GM18499 (cell line): Measurements from ENCODE around the gene BOK.

ENCODE experiments used
- ATAC-seq: cut with Tn5 transposase; IDR thresholded peaks from one replicate; pipeline ENCODE4 v1.9.1; 2021; ENCODE audit warnings: moderate number of reproducible peaks; ENCODE audit not compliant: insufficient read depth, unreplicated experiment

The BOK gene

DNA sequence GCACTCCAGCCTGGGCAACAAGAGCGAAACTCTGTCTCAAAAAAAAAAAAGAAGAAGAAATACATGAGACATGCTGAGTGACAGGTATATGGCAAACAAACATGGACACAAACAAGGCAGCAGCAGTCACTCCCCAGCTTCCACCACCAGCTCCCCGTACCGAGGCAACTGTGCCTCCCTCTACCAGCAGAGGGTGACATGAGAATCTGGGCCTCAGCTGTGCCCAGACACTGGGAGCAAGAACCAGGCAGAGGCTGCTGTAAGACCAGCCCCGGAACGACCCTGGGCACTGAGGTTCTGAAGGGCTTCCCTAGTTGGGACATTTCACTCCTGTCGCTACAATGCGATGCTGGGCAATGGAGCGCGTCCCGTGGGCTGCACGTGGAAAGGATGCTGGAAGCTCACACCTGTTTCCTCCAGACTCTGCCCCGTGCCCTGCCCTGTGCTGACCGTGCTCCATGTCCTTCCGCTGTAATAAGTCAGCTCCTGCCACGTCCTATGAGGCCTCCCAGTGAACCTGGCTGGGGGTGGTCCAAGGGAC lies 37.1 kb downstream of the BOK start:
- ATAC-seq = no peak

DNA sequence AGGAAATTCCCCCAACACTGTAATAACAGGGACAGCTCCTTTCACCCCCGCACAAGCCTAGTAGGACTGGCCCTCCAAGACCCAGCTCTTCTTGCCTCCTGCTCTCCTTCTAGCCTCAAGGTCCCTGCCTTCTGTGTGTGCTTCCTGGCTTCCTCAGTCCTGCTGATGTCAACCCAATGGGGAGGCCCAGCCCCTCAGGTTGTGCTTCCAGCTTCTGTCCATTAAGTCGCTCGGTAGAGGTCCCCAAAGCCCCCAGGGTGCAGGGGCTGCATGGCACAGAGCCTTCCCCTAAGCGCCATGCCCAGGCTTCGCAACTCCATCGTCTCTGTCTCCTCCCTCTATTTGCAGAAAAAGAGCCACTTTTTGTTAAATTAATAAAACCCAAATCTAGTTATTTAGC lies 39.0 kb downstream of the BOK start:
- no peak for ATAC-seq

DNA sequence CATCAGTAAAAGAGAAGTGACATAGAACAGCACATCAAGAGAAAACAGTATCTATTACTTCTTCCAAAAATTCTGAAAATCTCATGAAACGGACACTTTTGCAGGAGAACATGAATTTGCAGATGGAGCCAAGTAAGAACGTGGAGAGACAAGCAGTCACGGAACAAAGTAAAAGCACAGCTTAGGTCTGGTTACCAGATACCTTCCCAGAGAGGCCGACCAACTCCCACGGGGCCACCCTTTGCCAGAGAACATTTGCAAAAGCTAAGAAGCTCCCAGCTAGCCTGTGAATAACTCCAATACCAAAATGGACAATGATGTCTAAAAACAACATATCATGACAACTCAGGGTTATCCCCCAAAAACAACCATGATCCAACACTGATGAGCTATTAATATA lies 39.5 kb downstream of the BOK start:
- no peak for ATAC-seq

DNA sequence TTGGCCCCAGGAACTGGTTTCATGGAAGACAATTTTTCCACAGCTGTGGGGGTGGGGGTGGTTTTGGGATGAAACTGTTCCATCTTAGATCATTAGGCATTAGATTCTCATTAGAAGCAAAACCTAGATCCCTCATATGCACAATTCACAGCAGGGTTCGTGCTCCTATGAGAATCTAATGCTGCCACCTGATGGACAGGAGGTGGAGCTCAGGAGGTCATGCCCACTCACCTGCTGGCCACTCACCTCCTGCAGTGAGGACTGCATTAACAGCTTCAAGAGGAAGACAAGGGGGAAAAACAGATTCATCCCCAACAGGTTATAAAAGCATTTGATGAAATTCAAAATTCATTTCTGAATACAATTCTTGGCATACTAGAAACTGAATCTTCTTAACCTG lies 39.9 kb downstream of the BOK start:
- no peak for ATAC-seq

DNA sequence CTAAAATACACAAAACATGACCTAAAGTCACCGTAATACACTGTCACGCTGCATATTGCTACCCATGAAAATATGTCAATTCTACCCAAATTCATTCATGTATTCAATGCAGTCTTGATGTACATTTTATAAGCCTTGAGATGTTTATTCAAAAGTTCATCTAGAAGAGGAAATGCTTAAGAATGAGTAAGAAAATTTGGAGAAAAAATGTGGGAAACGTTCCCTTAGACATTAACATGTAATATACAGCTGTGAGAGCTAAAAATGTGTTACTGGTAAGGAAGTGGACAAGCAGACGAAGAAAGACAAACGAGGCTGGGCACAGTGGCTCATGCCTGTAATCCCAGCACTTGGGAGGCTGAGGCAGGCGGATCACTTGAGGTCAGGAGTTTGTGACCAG lies 41.1 kb downstream of the BOK start:
- ATAC-seq = no peak

DNA sequence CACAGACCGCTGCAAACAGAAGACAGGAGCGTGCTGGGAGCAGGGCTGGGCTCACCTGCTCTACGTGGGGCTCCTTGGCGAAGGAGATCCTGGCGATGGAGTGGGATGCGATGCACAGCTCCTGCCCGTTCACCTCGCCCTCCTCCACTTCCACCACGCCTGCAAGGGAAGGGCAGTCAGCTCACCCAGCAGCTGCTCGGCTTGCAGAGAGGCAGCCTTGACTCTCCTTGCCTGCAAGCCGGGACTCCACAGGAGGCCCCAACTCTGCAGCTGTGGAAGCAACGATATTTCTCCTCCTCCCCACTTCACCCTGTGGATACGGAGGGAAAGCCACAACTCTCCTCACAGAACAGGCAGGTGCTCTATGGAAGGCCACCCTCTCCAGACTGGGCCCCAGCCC lies 43.3 kb downstream of the BOK start:
- no peak for ATAC-seq

DNA sequence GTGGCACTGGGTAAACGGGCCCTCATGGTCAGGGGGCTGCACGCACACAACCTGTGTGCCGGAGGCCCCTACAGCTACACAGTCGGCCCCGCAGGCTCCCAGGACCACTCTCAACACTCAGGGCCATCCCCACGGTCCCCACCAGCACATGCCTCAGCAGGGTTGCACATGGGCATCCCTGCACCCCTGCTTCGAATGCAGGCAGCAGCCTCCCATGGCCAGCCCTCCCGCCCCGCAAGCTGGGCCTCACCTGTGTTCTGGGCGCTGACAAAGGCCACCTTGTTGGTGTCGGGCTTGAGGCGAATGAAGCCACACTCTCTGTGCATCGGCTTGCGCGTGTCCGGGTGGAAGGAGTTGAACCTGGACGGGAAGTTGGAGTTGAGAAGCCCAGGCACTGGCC lies 44.2 kb downstream of the BOK start:
- no peak for ATAC-seq

DNA sequence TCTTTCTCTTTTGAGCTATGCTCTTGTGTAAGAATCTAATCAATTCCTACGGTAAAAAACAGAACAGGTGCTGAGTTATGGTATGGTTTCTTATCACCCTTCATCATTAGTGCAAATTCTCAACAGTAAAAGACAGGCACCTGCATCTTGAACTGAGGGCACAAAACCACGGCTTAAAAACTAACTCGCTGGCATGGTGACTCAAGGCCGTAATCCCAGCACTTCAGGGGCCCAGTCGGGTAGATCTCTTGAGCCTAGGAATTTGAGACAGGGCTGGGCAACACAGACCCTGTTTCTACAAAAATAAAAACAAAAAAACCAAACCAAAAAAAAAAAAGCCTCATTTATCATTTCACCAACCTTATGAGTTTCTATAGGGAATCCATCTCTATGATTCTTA lies 45.1 kb downstream of the BOK start:
- ATAC-seq = no peak

DNA sequence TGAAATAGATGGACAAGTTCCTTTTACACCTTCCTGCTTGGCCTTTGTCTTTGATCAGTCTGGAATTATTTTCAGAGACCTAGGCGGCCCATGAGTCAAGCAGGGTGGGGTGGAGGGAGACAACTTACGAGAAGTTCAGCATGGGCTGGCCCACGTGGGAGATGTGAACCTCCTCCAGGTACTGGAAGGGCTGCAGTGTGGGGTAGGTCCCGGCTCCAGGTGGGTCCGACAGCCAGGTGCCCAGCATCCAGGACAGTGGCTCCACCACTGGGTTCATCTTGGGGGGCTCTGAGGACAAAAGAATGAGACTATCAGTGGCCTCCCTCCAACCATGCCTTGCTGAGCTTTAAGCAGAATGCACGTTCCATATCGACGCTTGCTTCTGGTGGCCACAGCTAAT lies 47.6 kb downstream of the BOK start:
- ATAC-seq = no peak

DNA sequence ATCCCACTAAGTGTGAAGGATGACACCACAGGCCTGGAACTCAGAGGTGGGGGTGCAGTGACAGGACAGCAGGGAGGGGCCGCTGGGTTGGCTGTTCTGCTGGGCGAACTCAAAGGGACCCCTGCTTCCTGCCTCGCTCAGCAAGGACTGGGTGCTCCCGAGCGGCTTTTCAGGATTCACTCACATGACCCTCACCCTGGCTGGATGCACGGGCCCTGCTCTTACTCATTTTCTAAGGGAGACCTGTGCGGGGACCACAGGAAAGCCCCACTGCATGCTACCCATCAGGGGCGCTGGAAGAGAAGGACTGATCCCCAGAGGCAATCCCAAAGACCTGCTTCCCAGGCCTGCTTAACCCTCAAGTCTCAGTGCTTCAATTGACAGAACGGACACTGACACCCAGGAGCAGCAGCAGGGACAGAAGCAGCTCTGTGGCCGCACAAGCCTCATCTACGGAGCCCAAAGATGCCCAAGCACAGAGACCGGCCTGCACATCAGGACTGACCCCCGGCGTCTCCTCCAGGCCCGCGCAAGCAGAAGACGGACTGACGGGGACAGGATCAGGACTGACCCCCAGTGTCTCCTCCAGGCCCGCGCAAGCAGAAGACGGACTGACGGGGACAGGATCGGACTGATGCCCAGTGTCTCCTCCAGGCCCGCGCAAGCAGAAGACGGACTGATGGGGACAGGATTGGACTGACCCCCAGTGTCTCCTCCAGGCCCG lies 48.8 kb downstream of the BOK start:
- no peak for ATAC-seq

DNA sequence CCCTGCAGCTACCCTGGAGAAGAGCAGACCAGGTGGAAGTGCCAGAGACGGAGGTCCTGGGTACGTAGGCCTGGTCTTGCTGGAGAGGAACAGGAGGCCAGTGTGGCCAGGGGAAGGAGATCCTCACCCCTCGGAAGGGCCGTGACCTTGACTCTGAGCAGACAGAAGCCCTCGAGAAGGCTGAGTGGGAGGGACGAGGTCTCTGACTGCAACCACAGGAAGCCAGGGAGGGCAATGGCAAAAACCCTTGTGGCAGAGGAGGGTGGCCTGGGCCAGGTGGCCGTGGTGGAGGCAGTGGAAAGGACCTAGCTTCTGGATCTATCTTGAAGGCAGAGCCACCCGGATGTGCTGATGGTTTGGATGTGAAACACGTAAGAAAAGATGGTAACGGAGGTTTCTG lies 50.3 kb downstream of the BOK start:
- ATAC-seq = no peak

DNA sequence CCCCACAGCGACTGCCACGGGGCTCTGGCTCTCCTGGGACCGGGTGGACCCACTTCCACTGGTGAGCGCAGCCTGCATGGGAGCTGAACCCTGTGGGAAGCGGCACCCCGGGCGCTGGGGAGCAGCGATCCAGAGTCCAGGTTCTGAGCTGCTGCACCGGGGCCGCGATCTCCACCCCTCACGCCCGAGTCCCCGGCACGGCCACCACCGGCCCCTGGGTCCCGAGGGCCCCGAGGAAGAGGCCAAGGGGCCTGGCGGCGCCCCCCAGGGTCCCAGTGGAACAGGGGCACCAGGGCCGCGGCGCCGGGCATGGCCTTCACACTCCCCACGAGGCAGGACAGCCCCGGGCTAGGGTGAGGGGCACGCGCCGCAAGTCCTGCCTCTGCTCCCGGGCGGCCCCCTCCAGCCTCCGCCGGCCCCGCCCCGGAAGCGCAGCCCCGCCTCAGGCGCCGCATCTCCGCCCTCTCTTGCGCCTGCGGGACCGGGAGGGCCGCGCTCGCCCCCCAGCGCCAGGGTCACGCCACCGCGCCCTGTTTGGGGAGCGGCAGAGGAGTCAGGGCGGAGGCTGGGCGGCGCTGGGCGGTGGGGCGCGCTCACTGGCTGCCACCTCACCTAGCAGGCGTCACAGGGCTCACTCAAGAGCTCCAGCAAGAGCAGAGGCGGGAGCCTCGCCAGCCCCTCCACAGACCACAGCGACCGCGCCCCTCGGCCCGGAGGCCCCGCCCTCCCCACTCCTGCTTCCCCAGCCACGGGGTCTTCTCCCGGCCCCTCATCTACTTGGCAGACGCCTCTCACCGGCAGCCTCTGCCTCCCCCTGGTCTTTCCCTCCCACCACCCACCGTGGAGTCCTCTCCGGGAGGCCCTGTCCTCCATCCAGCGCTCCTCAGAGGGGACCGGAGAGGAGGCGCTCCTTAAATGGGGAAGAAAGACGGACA lies 51.6 kb downstream of the BOK start:
- ATAC-seq = peak; percentile 53

DNA sequence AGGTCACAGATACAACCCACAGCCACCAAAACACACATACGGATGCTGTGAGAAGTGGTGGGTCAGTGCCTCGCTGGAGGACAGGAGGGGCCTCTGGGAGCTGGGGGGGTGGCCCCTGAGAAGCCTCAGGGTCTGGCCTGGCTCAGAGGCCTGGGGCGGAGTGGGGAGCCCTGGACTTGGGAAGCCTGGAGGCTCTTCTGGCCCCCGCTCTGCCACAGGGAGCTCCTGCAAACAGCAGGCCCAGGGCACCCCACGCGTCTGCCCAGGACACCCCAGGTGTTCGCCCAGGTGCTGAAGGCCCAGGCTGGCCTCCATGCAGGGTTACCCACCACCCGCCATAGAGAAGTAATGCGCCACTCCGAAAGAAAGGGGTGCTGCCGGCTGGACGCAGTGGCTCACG lies 52.5 kb downstream of the BOK start:
- no peak for ATAC-seq

DNA sequence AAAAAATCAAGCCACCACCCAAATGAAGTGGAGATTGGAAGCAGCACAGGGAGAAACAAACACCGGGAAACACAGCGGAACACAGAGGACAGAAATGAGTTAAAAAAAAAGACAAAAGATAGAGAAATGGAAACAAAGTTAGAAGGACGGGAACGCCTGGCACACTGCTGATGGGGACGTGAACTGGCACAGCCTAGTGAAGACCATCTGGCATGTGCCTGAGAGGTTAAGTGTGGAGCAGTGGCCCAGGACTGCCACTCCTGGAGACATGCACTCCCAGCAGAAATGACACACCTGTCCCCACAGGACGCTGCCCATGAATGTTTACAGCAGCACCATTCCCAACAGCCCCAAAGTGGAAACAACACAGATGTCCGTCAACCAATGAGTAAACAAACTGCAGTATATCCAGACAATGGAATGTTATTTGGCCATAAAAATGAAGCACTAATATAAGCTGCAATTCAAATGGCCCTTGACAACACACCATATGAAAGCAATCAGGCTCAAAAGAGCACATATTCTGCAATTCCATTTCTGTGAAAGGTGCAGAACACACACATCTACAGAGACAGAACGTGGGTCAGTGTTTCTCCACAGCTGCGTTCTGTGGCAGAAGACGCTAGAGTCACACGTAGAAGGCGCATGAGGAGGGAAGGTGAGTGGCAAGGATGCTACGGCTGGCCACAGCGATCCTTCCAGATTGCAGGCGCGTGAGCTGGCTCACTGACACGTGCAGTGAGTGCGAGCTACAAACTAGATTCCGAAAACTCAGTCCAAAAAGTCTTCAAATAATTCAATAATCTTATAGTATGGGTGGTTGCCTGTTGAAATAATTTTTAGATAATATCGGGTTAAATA lies 53.8 kb downstream of the BOK start:
- ATAC-seq = no peak

DNA sequence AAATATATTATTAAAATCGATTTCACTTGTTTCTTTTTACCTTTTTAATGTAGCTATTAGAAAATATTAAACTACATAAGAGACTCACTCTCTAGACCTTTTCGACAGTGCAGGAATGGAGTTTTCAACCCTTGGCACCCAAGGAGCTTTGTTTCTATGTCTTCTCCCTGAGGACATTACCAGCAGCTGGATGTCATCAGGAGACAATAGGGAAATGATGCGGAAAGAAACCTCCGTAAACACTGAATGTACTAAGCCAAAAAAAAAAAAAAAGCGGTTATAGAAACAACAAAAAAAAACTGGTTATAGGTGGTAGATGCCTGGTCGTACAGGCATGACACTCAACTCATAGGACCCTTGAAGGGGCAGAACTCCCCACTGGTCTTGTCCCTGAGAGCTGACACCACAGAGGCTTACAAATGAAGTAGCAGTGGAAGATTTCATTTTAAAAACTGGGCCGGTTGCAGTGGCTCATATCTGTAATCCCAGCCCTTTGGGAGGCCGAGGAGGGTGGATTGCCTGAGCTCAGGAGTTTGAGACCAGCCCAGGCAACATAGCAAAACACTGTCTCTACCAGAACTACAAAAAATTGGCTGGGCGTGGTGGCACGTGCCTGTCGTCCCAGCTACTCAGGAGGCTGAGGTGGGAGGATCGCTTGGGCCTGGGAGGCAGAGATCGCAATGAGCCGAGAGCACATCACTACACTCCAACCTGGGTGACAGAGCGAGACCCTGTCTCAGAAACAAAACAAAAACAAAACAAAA lies 54.7 kb downstream of the BOK start:
- ATAC-seq = no peak

DNA sequence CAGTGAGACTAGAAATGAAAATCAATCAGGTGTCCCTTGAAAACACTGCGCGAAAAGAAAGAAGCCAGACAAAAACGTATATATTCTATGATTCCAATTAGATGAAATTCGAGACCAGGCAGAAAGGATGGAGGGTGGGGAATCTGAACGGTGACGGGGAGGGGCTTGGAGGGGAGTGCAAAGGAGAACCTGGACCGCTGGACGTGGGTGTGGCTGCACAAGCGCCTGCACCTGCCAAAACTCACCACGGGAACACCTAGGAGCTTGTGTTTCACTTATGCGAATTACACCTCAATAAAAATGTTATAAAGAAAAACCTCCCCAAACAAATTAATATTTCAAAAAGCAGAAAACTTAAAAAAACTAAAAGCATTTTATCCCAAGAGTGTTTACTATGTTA lies 56.5 kb downstream of the BOK start:
- no peak for ATAC-seq

DNA sequence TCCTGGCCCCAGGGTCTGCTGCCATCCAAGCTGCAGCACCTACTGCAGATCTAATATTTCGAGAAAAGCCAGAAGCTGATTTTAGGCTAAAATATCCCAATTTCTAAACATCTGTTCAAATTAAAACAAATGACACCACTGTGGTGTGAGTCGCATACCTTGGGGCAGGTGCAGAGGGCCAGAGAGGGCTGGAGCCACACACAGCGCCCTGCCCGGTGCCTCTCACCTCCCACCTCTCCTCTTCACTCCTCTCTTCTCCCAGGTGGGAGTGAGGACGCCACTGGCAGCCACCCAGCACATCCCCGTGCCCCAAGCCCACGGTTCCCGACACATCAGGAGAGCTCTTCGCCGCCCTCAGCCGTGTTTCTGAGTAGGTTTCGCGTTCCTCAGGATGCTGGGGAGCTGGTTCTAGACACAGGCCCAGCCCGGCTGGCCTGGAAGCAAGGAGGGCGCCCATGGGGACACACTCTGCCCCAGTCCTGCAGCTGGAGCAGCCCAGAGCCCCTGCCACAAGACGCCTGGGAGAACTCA lies 57.0 kb downstream of the BOK start:
- no peak for ATAC-seq

DNA sequence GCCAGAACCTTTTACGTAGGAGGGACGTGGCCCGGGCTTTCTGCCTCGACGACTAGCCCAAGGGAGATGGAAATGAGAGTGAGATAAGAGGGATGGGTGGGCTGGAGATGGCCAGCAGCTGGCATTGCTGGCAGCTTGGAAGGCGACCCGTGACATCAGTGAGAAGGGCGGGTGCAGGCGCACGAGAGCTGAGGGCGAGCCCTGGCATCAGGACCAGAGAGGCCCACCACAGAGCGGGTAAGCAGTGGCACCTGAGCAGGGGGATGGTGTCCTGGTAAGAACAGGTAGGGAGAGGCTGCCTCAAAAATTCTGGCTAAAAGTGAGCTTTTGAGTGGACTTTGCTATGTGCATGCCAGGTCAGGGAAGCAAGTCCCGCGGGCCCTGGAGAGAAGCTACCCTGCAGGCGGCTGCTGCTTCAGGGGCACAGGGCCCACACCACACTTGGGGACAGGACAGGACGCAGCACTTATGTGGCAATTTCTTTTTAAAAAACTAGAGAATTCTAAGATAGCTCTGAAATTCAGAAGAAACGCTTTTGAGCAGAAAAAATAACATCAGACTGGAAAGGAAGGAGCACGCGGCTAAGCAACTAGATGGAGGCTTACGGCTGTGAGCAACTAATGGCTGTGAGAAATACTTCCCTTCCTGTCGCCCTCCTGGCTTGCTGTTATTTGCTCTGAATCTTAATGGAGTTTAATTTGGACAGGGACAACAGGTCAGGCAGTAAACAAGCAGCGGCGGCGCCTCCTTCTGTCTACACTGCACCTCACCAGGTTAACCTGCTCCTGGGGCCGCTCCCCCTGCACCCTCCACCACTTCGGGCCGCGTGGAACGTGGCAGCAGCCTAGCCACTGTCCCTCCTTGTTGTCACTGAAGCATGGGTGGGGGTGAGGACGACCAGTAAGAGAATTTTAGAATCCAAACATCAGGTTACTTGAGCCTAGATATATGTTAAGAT lies 57.9 kb downstream of the BOK start:
- ATAC-seq = no peak
